Activated CD4-positive, alpha-beta T cell treated with anti-CD3 and anti-CD28 coated beads, Interleukin-2, amount 50 U/mL, for 24 hours (primary cell): Measurements from ENCODE around the gene ATP11A.
"Not testable (repeated sequence)": the region's sequence is repeated elsewhere in the genome, so short reads cannot be mapped to it uniquely, and the experiment has no call there.

ENCODE experiments used
- DNase-seq, 2 donors: peaks; one replicate each; pipeline ENCODE4 v3.0.0-alpha.2; 2020; ENCODE audit warnings: low read depth in 1 of 2, low spot score in 1 of 2

ATP11A gene

DNA sequence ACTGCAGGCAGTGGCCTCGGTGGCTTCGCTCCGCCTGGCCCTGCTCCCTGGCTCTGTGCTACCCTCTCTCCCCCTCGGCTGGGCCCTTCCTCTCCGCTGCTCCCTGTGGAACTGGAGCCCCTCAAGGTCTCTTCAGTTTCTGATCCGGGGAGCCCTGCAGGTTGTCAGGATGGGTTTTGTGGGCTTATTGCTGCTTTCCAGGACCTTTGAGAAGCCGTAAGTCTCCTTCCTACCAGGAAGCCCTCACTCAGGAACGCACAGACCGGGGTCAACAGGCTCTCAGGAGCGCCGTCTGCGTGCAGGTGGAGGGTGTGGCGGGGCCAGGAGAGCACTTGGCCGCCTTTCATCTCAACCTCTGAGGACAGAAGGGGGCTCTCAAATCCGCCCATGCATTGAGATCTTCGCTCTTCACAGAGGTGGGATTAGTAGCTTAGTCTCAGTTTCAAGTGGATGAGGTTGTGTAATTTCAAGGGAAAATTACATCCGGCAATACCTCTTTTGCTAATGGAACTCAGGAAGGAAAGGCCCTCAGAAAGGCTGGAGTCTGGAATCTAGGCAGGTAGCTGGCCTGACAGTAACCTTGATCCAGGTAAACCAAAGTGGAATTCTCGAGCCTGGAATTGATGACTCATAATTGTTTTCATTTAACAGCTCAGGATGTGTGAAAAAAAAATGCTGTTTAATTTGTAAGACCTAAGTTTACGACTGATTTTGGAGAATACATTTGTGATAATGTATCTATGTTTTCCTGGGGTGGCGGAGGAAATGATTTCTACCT, 102.0 kb downstream of the ATP11A start:
- no peak for DNase-seq

DNA sequence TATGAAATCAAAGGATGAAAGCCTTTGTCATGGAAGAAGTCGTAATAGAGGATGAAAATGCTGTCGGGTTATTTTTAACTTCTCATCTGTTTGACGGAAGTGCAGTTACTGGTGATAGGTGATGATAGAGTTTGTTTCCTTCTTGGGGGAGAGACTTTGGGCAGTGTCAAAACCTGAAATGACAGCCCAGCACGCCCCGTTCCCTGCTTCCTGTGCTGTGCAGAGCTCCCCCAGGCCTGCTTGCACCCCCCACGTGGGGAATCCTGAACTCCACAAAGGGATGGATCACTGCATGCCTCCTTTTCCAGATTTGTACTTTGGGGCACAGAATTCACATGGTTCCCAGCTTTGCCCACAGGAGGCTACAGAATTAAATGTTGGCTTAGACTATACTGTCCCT, 102.7 kb downstream of the ATP11A start:
- DNase-seq = no peak

DNA sequence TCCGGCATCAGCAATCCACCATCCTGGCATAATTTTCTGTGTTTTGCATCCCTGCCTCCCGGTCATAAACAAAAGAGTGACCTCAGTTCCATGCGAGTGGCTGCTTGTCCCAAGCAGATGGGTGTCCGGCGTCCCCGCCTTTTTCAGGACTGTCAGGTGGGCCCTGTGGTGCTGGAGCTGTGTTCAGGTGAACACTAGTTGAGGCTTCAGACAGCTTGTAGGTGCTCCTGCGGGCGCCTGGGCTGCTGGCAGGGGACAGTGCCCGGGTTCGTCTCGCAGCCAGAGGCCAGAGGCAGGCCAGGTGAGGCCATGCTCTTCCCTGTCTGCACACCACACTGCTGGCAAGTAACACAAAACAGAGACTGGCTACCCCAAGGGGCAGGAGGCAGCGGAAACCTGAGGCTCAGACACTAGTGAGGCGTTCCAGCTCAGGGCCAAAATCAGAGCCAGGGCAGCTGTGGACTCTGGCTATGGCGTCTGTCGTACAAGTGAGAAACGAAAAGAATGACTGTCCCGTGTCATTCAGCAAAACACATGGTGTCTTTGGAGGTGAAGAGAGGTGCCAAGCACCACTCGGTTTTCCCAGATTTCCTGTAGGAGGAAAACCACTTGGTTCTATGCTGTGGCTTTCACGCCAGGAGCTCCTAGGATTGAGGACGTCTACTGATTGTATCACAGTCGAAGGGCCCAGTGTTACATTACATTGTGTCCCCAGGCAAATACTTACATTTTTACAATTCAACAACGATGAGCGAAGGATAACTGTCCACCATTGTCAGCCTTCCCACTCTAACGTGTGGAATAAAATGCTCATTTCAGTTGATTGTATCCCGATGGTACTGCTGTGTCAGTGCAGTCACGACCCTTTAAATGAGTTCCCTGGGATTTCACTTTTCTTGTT, 104.0 kb downstream of the ATP11A start:
- no peak for DNase-seq

DNA sequence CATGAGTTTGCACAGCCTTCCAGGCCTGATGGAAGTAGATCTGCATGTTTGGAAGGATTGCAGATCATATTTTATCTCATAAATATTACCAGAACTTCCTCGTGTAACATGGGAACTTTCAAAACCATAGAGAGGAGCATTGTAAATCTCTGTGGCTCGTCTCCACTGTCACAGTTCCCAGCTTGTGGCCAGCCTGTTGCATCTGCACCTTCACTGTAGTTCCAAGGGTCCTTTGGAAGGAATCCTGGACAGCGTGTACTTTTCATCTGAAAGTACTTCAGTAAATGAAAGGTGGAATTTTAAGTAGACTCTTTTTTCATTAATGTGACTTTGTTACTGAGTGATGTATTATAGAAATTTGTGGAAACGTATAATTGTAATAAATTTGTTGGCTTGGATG, 105.4 kb downstream of the ATP11A start:
- DNase-seq = no peak

DNA sequence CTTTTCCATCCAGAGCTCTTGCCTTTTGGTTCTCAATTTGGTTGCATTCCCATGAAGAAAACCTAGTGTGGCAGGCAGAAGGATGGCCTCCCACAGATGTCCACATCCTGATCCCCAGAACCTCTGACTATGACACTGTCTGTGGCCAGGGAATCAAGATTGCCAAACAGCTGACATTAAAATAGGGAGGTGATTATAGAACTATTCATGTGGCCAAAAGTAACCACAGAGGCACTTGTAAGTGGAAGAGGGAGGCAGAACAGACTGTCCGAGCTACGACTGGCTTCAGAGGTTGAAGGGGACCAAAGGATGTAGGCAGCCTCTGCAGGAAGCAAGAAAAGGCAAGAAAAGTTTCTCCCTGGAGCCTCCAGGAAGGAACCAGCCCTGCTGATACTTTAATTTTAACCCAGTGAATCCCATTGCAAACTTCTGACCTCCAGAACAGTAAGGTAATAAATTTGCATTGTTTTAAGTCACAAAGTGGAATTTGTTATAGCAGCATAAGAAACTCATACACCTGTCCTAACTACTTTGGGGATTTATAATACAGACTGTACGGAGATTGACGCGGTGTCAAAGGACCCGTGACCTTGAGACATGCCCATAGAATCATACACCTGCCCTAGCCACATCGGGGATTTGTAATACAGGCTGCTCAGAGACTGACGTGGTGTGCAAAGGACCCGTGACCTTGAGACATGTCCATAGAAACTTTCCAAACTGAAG, 106.5 kb downstream of the ATP11A start:
- DNase-seq = no peak

DNA sequence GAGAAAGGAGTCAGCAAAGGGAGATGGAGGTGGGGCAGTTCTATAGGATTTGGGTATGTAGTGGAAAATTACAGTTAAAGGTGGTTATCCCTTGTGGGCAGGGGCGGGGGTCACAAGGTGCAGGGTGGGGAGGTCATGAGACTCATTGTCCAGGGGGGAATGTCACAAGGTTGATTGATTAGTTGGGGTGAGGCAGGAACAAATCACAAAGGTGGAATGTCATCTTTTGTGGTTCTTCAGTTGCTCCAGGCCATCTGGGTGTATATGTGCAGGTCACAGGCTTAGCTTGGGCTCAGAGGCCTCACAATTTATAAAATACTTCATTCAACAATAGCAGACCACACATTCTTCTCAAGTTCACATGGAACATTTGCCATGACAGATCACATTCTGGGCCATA, 109.6 kb downstream of the ATP11A start:
- no peak for DNase-seq

DNA sequence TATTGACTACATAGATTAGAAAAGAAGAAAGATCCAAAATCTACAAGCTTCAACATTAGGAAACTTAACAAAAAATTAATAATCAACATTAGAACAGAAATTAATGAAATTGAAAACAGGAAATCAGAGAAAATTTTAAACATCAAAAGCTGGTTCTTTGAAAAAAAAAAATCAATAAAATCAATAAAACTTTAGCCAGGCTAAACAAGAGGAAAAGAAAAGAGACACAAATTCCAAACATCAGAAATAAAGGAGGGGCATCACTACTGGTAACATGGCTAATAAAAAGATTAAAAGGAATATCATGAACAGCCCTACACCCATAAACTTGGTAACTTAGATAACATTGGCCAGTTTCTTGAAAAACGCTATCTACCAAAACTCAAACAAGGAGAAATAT, 110.2 kb downstream of the ATP11A start:
- DNase-seq = no peak

DNA sequence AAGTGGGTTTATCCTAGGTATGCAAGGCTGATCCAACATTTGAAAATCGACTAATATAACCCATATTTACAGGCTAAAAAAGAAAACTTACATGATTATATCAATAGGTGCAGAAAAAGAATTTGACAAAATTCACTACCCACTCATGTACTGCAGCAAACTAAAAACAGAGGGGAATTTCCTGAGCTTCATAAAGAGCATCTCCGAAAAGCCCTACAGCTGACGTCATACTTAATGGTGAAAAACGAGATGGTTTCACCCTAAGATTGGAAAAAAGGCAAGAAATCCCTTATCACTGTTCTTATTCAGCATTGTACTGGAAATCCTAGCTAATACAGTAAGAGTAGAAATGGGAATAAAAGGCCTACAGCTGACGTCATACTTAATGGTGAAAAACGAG, 111.0 kb downstream of the ATP11A start:
- not testable (repeated sequence) for DNase-seq

DNA sequence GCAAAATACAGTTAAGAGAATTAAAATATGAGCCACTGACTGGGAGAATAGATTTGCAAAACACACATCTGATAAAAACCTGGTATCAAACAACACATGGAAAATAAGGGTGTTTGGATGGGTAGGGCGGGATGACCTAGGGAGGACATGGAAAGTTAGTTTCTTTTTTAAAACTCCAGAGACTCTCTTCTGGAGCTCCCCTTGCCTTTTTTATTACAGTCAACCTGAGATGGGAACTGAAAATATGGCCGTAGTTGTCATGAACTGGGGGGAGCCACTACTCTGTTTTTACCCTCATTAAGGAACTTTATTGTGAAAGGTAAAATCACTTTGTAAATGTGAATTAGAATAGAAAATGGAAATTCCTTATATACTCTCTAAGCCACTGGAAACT, 113.0 kb downstream of the ATP11A start:
- no peak for DNase-seq

DNA sequence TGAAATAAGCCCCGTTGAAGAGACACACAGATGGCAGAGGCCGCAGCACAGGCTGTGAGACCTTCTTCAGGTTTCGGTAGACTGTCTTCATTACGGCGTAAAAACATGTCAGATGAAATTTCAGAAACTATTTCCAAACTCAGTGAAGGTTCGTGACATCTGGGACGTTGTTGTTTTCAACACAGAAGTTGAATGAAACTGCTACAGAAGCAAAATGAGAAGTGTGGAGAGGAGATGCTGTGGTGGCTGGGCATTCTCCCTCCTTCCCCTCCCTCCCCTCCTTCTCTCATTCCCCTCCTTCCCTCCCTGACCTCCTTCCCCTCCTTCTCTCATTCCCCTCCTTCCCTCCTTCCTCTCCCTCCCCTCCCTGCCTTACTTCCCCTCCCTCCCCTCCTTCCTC, 113.6 kb downstream of the ATP11A start:
- no peak for DNase-seq

DNA sequence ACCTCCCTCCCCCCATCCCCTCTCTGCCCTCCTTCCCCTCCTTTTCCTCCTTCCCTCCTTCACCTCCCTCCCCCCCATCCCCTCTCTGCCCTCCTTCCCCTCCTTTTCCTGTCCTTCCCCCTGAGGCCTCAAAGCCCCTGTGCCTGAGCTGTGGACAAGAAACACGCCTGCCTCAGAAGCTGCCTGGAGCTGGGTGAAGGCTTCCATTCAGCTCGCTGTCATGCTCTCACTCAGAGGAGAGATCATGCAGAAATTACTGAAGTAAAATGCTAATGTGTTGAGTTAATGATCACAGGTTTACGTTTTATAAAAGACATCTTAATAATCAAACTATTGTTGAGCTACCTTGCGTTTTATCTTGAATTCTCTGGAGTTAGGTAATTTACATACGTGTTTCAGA, 114.5 kb downstream of the ATP11A start:
- no peak for DNase-seq

DNA sequence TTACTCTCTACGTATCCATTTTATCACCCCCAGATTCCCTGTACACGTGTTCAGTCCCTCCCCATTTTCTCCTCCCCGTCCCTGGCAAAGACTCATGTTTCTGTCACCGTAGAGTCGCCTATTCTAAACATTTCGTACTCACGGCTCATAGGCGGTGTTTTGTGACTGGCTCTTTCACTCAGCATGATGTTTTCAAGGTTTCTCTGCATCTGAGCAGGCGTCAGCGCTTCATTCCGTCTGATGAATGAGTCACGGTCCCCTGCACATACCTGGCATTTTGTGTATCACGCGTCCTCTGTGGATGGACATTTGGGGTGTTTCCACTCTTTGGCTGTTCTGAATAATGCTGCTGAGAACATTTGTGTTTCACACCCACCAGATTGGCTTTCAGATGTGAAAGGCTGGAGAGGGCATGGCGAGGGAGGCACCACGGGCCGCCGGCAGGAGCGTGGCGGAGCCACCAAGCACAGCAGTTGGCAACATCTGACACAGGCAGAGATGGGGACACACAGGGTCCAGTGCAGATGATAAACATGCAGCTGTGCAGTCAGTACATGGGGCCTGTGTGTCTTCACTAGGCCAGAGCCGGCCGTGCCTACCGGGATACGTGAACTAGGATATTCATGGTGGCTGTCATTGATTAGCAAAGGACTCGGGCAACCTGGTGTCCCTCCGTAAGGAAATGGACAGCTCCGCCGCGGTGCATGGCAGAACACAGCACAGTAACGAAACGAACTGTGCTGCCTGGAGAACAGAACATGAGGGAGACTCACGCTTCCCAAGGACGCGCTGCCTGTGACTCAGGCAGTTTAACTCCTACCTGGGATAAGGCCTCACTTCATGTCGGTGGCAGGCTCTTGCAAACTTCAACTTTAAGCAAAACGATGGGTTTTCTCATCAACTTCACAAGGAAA, 117.2 kb downstream of the ATP11A start:
- no peak for DNase-seq

DNA sequence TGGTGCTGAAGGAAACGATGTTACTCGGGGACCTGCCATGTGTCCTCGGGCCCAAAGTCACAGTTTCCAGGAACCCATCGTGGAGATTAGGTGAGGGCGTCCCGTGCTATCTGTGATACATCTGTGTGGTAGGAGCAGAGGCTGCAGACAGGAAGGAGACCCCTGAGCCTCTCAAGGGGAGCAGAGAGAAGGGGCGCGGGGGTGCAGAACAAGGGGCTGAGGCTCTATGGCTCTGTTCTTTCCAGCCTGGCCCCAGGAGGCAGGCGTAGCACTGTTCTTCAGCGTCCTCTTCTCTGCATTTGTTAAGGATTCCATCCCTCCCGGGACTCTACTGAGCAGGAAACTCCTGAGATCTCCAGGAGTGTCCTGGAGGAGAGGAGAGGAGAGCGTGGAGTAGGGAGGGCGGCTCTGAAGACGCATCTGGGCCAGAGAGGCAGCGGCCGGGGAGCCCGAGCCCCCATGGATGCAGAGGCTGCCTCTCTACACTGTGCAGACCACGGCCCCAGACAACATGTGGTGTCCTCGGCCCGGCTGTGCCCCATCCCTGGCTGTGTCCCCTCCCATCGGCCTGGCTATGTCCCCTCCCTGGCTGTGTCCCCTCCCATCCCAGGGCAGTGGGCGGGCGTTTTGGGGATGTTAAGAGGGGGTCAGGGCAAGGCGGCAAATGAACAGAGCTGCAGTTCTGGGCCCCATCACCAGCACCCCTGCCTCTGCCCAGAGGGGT, 118.0 kb downstream of the ATP11A start:
- DNase-seq = no peak

DNA sequence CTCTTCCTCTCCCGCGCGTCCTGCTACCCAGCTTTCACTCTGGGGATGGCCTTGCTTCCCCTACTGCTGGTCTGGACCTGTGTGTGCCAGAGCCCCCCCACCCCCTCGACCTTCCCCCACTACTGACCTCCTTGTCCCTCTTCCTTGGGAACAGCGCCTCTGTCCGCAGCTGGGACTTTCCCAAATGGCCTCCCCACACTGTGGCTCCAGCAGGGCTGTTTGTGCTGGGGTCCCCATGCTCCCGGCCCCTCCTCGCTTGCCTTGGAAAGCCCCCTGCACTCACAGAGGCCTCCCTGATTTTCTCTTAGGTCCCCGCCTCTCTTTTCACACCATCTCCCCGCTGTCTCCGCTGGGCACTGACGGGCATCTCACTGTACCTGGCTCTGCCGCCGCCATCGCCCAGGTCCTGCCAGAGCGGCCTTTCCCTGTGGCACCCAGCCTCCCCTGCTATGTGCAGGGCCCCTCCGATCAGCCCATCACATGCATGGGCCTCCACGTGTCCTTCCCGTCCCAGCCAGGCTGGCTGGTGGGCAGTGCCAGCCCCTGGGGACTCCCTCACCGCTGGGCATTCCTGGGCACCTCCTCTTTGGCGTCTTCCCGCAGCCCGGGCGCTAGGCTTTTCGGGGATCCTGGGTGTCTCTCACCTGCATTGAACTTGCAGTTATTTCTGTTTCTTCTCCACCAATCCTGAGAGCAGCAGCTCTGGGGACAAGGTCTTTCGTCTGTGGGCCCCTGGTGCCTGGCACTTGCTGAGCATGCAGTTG, 118.7 kb downstream of the ATP11A start:
- no peak for DNase-seq

DNA sequence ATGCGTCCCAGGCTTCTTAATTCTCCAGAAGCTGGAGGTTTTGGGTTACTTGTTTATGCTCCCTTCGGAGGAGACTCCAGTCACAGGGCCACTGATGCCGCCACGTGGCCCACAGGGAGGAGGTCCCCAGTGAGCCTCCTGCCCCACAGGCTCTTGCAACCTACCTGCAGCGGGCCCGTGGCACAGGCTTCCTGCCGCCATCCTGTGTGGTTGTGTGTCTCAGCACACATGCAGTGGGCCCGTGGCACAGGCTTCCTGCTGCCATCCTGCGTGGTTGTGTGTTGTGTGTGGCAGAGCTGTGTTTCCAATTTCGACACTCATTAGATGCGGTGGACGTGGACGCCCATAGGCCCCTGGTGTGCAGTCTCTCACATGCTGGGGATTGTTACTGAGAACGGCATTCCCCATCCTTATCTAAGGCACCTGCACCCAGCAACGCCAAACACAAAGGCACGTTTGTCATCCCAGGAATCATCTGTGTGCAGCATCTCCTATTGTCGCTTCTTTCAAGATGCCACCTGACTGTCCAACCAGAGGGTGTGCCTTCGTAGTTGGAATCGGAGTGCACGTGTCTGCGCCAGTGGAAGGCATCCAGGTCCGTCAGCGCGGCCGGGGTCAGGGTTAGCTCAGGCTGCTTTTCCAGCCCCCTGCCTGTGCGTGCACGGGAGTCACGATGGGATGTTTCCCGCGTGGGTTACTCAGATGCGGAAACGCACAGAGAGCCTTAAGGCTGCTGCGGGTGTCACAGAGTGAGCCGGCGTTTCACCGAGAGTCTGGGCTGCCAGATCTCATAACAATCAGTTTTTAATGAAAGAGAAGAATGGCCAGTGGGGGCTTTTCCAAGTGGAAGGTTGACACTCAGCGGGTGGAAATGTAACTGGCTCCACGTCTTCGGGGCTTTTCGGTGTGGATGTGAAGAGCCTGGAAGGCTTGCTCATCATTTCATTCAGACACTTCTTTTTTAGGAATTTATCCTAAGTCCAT, 119.8 kb downstream of the ATP11A start:
- DNase-seq = no peak

DNA sequence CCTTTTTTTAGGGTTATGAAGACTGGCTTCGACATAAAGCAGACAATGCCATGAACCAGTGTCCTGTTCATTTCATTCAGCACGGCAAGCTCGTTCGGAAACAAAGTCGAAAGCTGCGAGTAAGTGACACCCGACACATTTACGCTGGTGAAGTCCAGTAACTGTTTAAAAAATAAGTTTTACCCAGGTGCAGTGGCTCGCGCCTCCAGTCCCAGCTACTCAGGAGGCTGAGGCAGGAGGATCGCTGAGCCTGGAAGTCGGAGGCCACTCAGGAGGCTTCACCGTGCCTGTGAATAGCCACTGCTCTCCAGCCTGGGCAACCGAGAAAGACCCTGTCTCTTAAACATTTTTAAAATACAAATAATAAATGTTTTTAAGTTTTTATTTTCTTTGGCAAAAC, 120.8 kb downstream of the ATP11A start:
- DNase-seq = no peak

DNA sequence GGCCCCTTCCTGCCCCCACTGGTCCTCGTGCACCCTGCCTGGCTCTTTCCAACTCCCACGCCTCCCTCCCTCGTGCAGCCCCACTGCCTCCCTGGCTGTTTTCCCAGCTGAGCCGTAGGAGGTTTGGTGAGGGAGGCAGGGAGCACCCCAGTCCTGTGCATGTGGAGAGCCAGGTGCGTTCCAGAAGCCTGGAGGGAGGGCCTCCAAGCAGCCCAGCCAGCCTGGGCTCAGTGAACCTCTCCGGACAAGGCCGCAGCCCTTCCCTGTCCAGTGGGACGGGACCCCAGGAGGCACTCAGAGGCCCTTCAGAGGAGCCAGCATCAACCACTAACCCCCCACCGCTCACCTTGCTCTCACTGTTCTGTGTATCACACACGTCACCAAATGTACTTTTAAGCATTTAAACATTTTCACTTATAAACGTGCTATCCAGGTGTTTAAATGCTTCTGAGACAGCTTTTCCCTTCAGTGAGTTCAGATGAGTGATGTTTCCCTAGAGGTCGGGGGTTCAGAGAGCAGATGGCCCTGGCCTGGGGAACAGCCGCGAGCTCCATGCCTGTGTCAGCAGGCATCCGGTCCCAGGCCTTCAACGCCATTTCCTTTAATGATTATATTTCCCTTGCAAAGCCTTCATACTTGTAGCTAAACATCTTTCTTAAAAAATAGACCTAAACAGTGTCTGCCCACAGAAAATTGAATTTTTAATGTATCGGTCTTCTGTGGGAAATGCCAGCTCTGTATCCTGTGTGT, 122.6 kb downstream of the ATP11A start:
- DNase-seq = no peak
